ENCODE measurements around the gene NBEA. TPM values are rescaled to one million over a fixed set of nuclear protein-coding genes. Genes with fewer than 3 reads are reported as not detected.

NBEA gene
- total RNA-seq, 2 donors from 2014 or later: 7.7 to 10.2 TPM

DNA sequence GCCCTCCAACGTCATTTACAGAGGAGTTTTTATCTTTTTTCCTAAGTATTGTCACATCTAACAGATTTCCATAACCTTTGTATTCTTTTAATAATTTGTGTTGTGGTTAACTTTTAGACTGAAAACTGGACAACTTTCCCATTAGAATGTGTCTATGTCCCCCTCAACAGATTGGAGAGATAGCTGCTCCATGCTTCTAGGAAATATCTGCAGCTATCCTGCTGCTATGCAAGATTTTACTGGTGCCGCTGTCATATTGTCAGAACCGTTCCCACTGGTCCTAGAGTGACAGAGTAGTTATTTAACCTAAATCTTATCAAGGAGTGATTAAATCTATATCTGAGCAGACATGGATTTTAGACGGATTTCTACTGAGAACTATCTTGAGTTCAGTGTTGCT, 404.4 kb downstream of the NBEA start:
- Histone ChIP-seq H3K9me3 (no peaks in the 10 kb centered on the region), H3K27me3 (replicated peaks; ENCODE audit: insufficient read depth) (no peaks in the 10 kb centered on the region), H3K36me3 (no peaks in the 10 kb centered on the region), H3K27ac (no peak overlapping the region), H3K4me1 (ENCODE audit: control insufficient read depth in 1 of 2, low read depth in 2 of 2) (no peaks in the 10 kb centered on the region), H3K4me3 (no peak overlapping the region)
- TF ChIP-seq CTCF (IDR thresholded peaks at IDR 0.05): no peak
- ATAC-seq (ENCODE audit: insufficient number of reproducible peaks, low FRiP score, low read depth): no peak
- no peak for DNase-seq (ENCODE audit: low spot score)

DNA sequence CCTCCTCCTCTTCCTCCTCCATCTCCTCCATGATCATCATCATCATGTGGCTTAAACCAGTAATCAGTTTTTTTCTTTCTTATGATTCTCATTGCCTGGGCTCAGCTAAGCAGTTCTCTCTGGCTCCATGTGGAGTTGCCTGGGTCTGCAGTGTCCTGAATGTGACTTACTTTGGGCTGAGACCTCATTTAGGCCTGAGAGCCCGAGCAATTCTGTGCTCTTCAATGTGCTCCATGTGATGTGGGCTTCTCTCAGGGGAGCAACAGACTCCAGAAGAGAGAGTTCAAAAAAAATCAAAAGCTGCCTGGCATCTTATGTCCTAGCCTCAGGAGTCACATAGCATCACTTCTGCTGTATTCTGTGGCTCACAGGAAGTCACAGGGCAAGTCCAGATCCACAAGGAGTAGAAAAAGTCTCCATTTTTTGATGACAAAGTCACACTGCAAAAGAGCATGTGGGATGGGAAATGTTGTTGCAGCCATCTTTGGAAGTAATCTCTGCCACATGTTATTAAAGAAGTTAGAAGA, 405.7 kb downstream of the NBEA start:
- H3K9me3 ChIP-seq: no peaks in the 10 kb centered on the region
- no peaks in the 10 kb centered on the region for H3K36me3 ChIP-seq
- DNase-seq (ENCODE audit: low spot score) (no peak), ATAC-seq (ENCODE audit: insufficient number of reproducible peaks, low FRiP score, low read depth) (no peak)
- no peak overlapping the region for H3K27ac ChIP-seq
- no peak for TF ChIP-seq CTCF (IDR thresholded peaks at IDR 0.05)
- no peaks in the 10 kb centered on the region for H3K4me1 ChIP-seq (ENCODE audit: control insufficient read depth in 1 of 2, low read depth in 2 of 2)
- H3K27me3 ChIP-seq (replicated peaks; ENCODE audit: insufficient read depth): no peaks in the 10 kb centered on the region
- no peak overlapping the region for H3K4me3 ChIP-seq

- no peak for DNase-seq (ENCODE audit: low spot score)
- TF ChIP-seq CTCF (IDR thresholded peaks at IDR 0.05): no peak
- Histone ChIP-seq H3K27ac (no peak overlapping the region), H3K36me3 (no peaks in the 10 kb centered on the region), H3K4me3 (no peak overlapping the region), H3K9me3 (no peaks in the 10 kb centered on the region), H3K4me1 (ENCODE audit: control insufficient read depth in 1 of 2, low read depth in 2 of 2) (no peaks in the 10 kb centered on the region), H3K27me3 (replicated peaks; ENCODE audit: insufficient read depth) (no peaks in the 10 kb centered on the region)
- ATAC-seq (ENCODE audit: insufficient number of reproducible peaks, low FRiP score, low read depth): no peak
Measured at GRCh38 chr13:35349052-35349451, 407.0 kb downstream of the NBEA start.

DNA sequence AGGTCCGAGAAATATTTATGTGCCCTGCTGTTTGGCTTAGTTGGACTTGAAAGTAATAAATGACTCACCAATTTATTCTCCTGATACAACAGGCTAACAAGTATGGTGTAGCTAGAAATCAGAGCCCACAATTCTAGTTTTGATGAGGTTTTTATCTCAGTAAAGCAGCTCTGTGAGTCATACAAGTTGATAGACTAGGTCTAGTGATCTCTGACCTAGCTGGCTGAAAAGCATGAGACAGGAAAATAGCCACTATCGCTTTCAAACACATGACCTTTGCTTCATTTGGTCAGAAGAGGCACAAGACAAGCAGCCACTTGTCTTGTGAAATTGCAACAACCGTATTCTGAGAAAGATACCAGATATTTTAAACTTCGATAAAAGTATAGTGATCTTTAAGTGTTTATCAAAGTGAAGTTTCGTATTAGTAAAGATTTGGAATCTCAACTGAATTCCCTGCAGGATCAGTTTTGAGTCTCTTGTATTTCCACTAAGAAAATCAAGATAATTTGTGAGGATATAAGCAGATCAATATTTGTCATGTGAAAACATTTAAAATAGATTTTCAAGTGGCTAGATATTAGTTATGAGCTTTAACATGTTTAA, 407.7 kb downstream of the NBEA start:
- H3K4me1 ChIP-seq (ENCODE audit: control insufficient read depth in 1 of 2, low read depth in 2 of 2): no peaks in the 10 kb centered on the region
- H3K27me3 ChIP-seq (replicated peaks; ENCODE audit: insufficient read depth): no peaks in the 10 kb centered on the region
- no peak for TF ChIP-seq CTCF (IDR thresholded peaks at IDR 0.05)
- no peaks in the 10 kb centered on the region for H3K36me3 ChIP-seq
- ATAC-seq (ENCODE audit: insufficient number of reproducible peaks, low FRiP score, low read depth) (no peak), DNase-seq (ENCODE audit: low spot score) (no peak)
- H3K9me3 ChIP-seq: no peaks in the 10 kb centered on the region
- no peak overlapping the region for H3K4me3 ChIP-seq
- H3K27ac ChIP-seq: no peak overlapping the region

DNA sequence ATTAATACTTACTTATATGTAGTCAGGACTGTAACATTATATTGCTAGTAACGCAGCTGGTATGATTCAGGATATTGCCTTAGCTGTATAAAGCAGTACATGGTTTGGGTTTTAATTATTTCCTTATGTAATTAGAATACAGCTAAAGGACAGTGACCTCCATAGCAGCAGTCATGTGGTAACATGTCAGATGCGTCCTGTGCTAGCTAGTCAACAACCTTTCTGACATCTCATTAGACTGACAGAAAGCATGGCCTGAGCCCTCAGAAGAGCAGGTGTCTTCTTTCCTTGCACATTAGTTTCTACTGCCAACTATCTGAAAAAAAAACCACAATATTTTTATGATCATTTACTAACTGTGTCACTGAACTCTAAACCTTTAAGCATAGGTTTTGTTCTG, 412.2 kb downstream of the NBEA start:
- no peak for TF ChIP-seq CTCF (IDR thresholded peaks at IDR 0.05)
- Histone ChIP-seq H3K27me3 (replicated peaks; ENCODE audit: insufficient read depth) (no peaks in the 10 kb centered on the region), H3K4me1 (ENCODE audit: control insufficient read depth in 1 of 2, low read depth in 2 of 2) (no peaks in the 10 kb centered on the region), H3K27ac (no peak overlapping the region), H3K9me3 (no peaks in the 10 kb centered on the region), H3K4me3 (no peak overlapping the region), H3K36me3 (no peaks in the 10 kb centered on the region)
- no peak for DNase-seq (ENCODE audit: low spot score)
- ATAC-seq (ENCODE audit: insufficient number of reproducible peaks, low FRiP score, low read depth): no peak

Data from thoracic aorta (tissue), 2 donors.